Stomach (tissue), 4 donors: ENCODE data around the gene EXOC3.

Experiments used
- CTCF ChIP-seq, 7 experiments: fragments of 450-650 bp in 4 of 7; fragments of 200-600 bp in 3 of 7; sonication (generic) in 3 of 7; IDR thresholded peaks; one replicate each; pipeline ENCODE4 v1.5.1; 2016 to 2019; ENCODE audit warnings: antibody characterized with exemption in 7 of 7, control low read depth in 2 of 7, mild to moderate bottlenecking in 1 of 7
- POLR2A ChIP-seq, 4 donors: fragments of 450-650 bp; IDR thresholded peaks; one replicate each; pipeline ENCODE4 v1.6.1; 2016; ENCODE audit warnings: antibody characterized with exemption in 4 of 4, control low read depth in 2 of 4, mild to moderate bottlenecking in 1 of 4, moderate library complexity in 1 of 4
- POLR2AphosphoS5 ChIP-seq, 3 donors: sonication (generic); formaldehyde crosslinking; IDR thresholded peaks; one replicate each; pipeline ENCODE4 v1.6.1; 2016; ENCODE audit warnings: antibody characterized with exemption in 3 of 3

GRCh38 chr5:514101-514485, 71.1 kb downstream of the EXOC3 start:
- TF ChIP-seq POLR2AphosphoS5 (IDR thresholded peaks at IDR 0.05) (no peak), CTCF (IDR thresholded peaks at IDR 0.05) (no peak), POLR2A (IDR thresholded peaks at IDR 0.05) (no peak)
